IPS DF 6.9 (cell line): ENCODE data around the gene NMNAT3.
"Not testable (repeated sequence)": the region's sequence is repeated elsewhere in the genome, so short reads cannot be mapped to it uniquely, and the experiment has no call there.

Experiments used
- DNase-seq: peaks from one replicate; pipeline ENCODE4 v3.0.0-alpha.2; 2013; ENCODE audit warnings: low read depth, low spot score
- H3K27ac ChIP-seq: one replicate; pipeline ENCODE4 v1.5.1; 2013; ENCODE audit warnings: low read length, control low read depth
- H3K27me3 ChIP-seq: 2 replicates; pipeline ENCODE4 v1.6.1; 2013; ENCODE audit warnings: mild to moderate bottlenecking, low read length; ENCODE audit not compliant: control insufficient read depth, insufficient read depth
- H3K36me3 ChIP-seq: 2 replicates; pipeline ENCODE4 v1.6.1; 2013; ENCODE audit warnings: low read length; ENCODE audit not compliant: control insufficient read depth, insufficient read depth
- H3K4me1 ChIP-seq: 2 replicates; pipeline ENCODE4 v1.6.1; 2013; ENCODE audit warnings: low read length; ENCODE audit not compliant: control insufficient read depth, insufficient read depth
- H3K4me3 ChIP-seq: 2 replicates; pipeline ENCODE4 v1.5.1; 2013; ENCODE audit warnings: mild to moderate bottlenecking, low read length
- H3K9me3 ChIP-seq: 2 replicates; pipeline ENCODE4 v1.6.1; 2013; ENCODE audit warnings: low read length, inconsistent platforms; ENCODE audit not compliant: control insufficient read depth, insufficient read depth
- WGBS: extraction: QIAGEN DNeasy Blood & Tissue Kit; methylation state at CpG from one replicate; pipeline ENCODE4 v1.1.7; 2013; ENCODE audit warnings: mixed read lengths, missing lambda C conversion rate; ENCODE audit not compliant: insufficient read length, insufficient coverage; 5-methylcytosine and 5-hydroxymethylcytosine counted together

Gene NMNAT3

GRCh38 chr3:139586420-139587017 is 91.3 kb downstream of the NMNAT3 start:
- no peaks in the 10 kb centered on the region for H3K9me3 ChIP-seq
- no peaks in the 10 kb centered on the region for H3K4me1 ChIP-seq
- no peak overlapping the region for H3K27ac ChIP-seq
- no peaks in the 10 kb centered on the region for H3K36me3 ChIP-seq
- no peaks in the 10 kb centered on the region for H3K27me3 ChIP-seq
- WGBS, result no CpG with 5 or more reads among the region's 1 CpG
- H3K4me3 ChIP-seq, result no peak overlapping the region
- no peak for DNase-seq

GRCh38 chr3:139585820-139586219 is 92.0 kb downstream of the NMNAT3 start:
- no peaks in the 10 kb centered on the region for H3K9me3 ChIP-seq
- H3K4me3 ChIP-seq, result no peak overlapping the region
- H3K27me3 ChIP-seq, result no peaks in the 10 kb centered on the region
- no peak for DNase-seq
- H3K36me3 ChIP-seq, result no peaks in the 10 kb centered on the region
- no peak overlapping the region for H3K27ac ChIP-seq
- WGBS, result no CpG with 5 or more reads among the region's 4 CpGs
- H3K4me1 ChIP-seq, result no peaks in the 10 kb centered on the region

- H3K4me1 ChIP-seq, H3K27me3 ChIP-seq, H3K27ac ChIP-seq, H3K4me3 ChIP-seq, H3K9me3 ChIP-seq, H3K36me3 ChIP-seq, DNase-seq: not testable (repeated sequence)
- WGBS, result no CpG with 5 or more reads among the region's 12 CpGs
Observed at GRCh38 chr3:139583651-139584050, 94.1 kb downstream of the NMNAT3 start.

- WGBS, result no CpG with 5 or more reads among the region's 7 CpGs
- H3K4me1 ChIP-seq, result no peaks in the 10 kb centered on the region
- H3K4me3 ChIP-seq, result no peak overlapping the region
- H3K27ac ChIP-seq, result no peak overlapping the region
- H3K9me3 ChIP-seq, result no peaks in the 10 kb centered on the region
- no peaks in the 10 kb centered on the region for H3K27me3 ChIP-seq
- no peaks in the 10 kb centered on the region for H3K36me3 ChIP-seq
- no peak for DNase-seq
Observed at GRCh38 chr3:139578783-139579182, 99.0 kb downstream of the NMNAT3 start.

- Histone ChIP-seq H3K36me3 (no peaks in the 10 kb centered on the region), H3K9me3 (no peaks in the 10 kb centered on the region), H3K4me3 (no peak overlapping the region), H3K27me3 (no peaks in the 10 kb centered on the region), H3K4me1 (no peaks in the 10 kb centered on the region), H3K27ac (no peak overlapping the region)
- no peak for DNase-seq
Observed at GRCh38 chr3:139577909-139578308, 99.9 kb downstream of the NMNAT3 start.

GRCh38 chr3:139577346-139577745 is 100.4 kb downstream of the NMNAT3 start:
- no peak for DNase-seq
- WGBS, result no CpG with 5 or more reads among the region's 2 CpGs
- Histone ChIP-seq H3K27me3 (no peaks in the 10 kb centered on the region), H3K9me3 (no peaks in the 10 kb centered on the region), H3K4me3 (no peak overlapping the region), H3K27ac (no peak overlapping the region), H3K36me3 (no peaks in the 10 kb centered on the region), H3K4me1 (no peaks in the 10 kb centered on the region)

GRCh38 chr3:139574026-139574947 is 103.5 kb downstream of the NMNAT3 start:
- Histone ChIP-seq H3K4me3 (no peak overlapping the region), H3K4me1 (no peaks in the 10 kb centered on the region), H3K9me3 (no peaks in the 10 kb centered on the region; the same call in 1 of the 2 replicates), H3K27ac (no peak overlapping the region), H3K27me3 (no peaks in the 10 kb centered on the region), H3K36me3 (no peaks in the 10 kb centered on the region)
- no CpG with 5 or more reads among the region's 1 CpG for WGBS
- DNase-seq, result no peak

- DNase-seq, result no peak
- WGBS, result no CpG with 5 or more reads among the region's 6 CpGs
Observed at GRCh38 chr3:139572847-139573672, 104.7 kb downstream of the NMNAT3 start.

GRCh38 chr3:139571711-139572110 is 106.1 kb downstream of the NMNAT3 start:
- WGBS, result no CpG with 5 or more reads among the region's 1 CpG
- no peak overlapping the region for H3K27ac ChIP-seq
- no peaks in the 10 kb centered on the region for H3K36me3 ChIP-seq
- H3K9me3 ChIP-seq, result no peaks in the 10 kb centered on the region; the same call in 1 of the 2 replicates
- DNase-seq, result no peak
- H3K27me3 ChIP-seq, result no peaks in the 10 kb centered on the region
- H3K4me1 ChIP-seq, result no peaks in the 10 kb centered on the region
- no peak overlapping the region for H3K4me3 ChIP-seq

More at GRCh38 chr3:139572847-139573672, 104.7 kb downstream of the NMNAT3 start:
- Histone ChIP-seq H3K27me3 (no peaks in the 10 kb centered on the region), H3K4me3 (no peak overlapping the region), H3K27ac (no peak overlapping the region), H3K4me1 (no peaks in the 10 kb centered on the region), H3K9me3 (no peaks in the 10 kb centered on the region; the same call in 1 of the 2 replicates), H3K36me3 (no peaks in the 10 kb centered on the region)

- Histone ChIP-seq H3K27me3 (no peaks in the 10 kb centered on the region), H3K27ac (no peak overlapping the region), H3K4me1 (no peaks in the 10 kb centered on the region), H3K36me3 (no peaks in the 10 kb centered on the region), H3K4me3 (no peak overlapping the region), H3K9me3 (no peaks in the 10 kb centered on the region)
- DNase-seq, result no peak
- WGBS, result no CpG with 5 or more reads among the region's 5 CpGs
Observed at GRCh38 chr3:139564294-139564861, 113.4 kb downstream of the NMNAT3 start.
